ENCODE measurements around the gene ACTL6B. TPM values are rescaled to one million over a fixed set of nuclear protein-coding genes. Genes with fewer than 3 reads are reported as not detected.
"Not testable (repeated sequence)": the region's sequence is repeated elsewhere in the genome, so short reads cannot be mapped to it uniquely, and the experiment has no call there.

Gene ACTL6B
- total RNA-seq, 1 donor from 2014 or later = not detected

- no peaks in the 10 kb centered on the region for H3K36me3 ChIP-seq
- H3K4me1 Mint-ChIP-seq = no peaks in the 10 kb centered on the region
- H3K4me1 ChIP-seq = no peaks in the 10 kb centered on the region
- H3K4me2 ChIP-seq = no peak overlapping the region
- H3K27ac ChIP-seq = no peak overlapping the region
- H3K36me3 Mint-ChIP-seq = no peaks in the 10 kb centered on the region
- H2AFZ ChIP-seq (replicated peaks) = no peak overlapping the region
- peaks cover 12% of the 10 kb centered on the region for H3K79me2 ChIP-seq (ENCODE audit: low read depth)
- no peaks in the 10 kb centered on the region for H3F3A ChIP-seq (ENCODE audit: low read depth)
- H3K27me3 ChIP-seq = peaks cover 33% of the 10 kb centered on the region
- no peak overlapping the region for H3K4me3 Mint-ChIP-seq
- H3K27ac Mint-ChIP-seq = no peak overlapping the region
- peaks cover 7% of the 10 kb centered on the region for H4K20me1 ChIP-seq (ENCODE audit: low read depth)
- no peak overlapping the region for H3K4me3 ChIP-seq
- peaks cover 15% of the 10 kb centered on the region for H3K27me3 Mint-ChIP-seq (ENCODE audit: insufficient read depth, low read depth)
- no peaks in the 10 kb centered on the region for H3K9me3 Mint-ChIP-seq
- no peak for TF ChIP-seq CTCF (IDR thresholded peaks at IDR 0.05)
- TF ChIP-seq EZH2phosphoT487 (IDR thresholded peaks at IDR 0.05) = no peak
- TF ChIP-seq EZH2 (IDR thresholded peaks at IDR 0.05) = no peak
- H3K9ac ChIP-seq = no peak overlapping the region
- DNase-seq (ENCODE audit: low spot score) = no peak
- no peaks in the 10 kb centered on the region for H3K9me3 ChIP-seq (ENCODE audit: low read depth)
These were observed 13.8 kb upstream of the ACTL6B start for GRCh38 chr7:100670074-100670473.

- H3K4me2 ChIP-seq; H3K79me2 ChIP-seq (ENCODE audit: low read depth); H3K9me3 Mint-ChIP-seq; H3K9me3 ChIP-seq (ENCODE audit: low read depth); H2AFZ ChIP-seq (replicated peaks); H3K36me3 Mint-ChIP-seq; H3K27ac ChIP-seq; H3K27ac Mint-ChIP-seq; H3K36me3 ChIP-seq; H3F3A ChIP-seq (ENCODE audit: low read depth); H4K20me1 ChIP-seq (ENCODE audit: low read depth); H3K4me3 Mint-ChIP-seq; H3K4me1 Mint-ChIP-seq; DNase-seq (ENCODE audit: low spot score); H3K9ac ChIP-seq; H3K4me1 ChIP-seq; H3K4me3 ChIP-seq: not testable (repeated sequence)
- peaks cover 33% of the 10 kb centered on the region for H3K27me3 ChIP-seq
- H3K27me3 Mint-ChIP-seq (ENCODE audit: insufficient read depth, low read depth) = peaks cover 15% of the 10 kb centered on the region
These were observed 12.9 kb upstream of the ACTL6B start for GRCh38 chr7:100669106-100669505.

GRCh38 chr7:100668069-100668449, 11.8 kb upstream of the ACTL6B start:
- Histone ChIP-seq H3K27ac (no peak overlapping the region), H3K4me3 (no peak overlapping the region), H3K79me2 (ENCODE audit: low read depth) (no peaks in the 10 kb centered on the region), H4K20me1 (ENCODE audit: low read depth) (no peaks in the 10 kb centered on the region), H2AFZ (replicated peaks) (no peak overlapping the region), H3K4me1 (no peaks in the 10 kb centered on the region), H3K36me3 (no peaks in the 10 kb centered on the region), H3K4me2 (no peak overlapping the region), H3K27me3 (peaks cover 33% of the 10 kb centered on the region), H3F3A (ENCODE audit: low read depth) (no peaks in the 10 kb centered on the region), H3K9ac (no peak overlapping the region), H3K9me3 (ENCODE audit: low read depth) (no peaks in the 10 kb centered on the region)
- Mint-ChIP-seq H3K4me1 (no peaks in the 10 kb centered on the region), H3K27me3 (ENCODE audit: insufficient read depth, low read depth) (peaks cover 17% of the 10 kb centered on the region), H3K4me3 (no peak overlapping the region), H3K9me3 (no peaks in the 10 kb centered on the region), H3K27ac (no peak overlapping the region), H3K36me3 (no peaks in the 10 kb centered on the region)
- DNase-seq (ENCODE audit: low spot score) = no peak
- TF ChIP-seq EZH2phosphoT487 (IDR thresholded peaks at IDR 0.05) (no peak), EZH2 (IDR thresholded peaks at IDR 0.05) (no peak), CTCF (IDR thresholded peaks at IDR 0.05) (no peak)

- Mint-ChIP-seq H3K27me3 (ENCODE audit: insufficient read depth, low read depth) (peaks cover 16% of the 10 kb centered on the region), H3K4me3 (peak overlapping the region; percentile 66), H3K4me1 (no peaks in the 10 kb centered on the region), H3K36me3 (no peaks in the 10 kb centered on the region), H3K27ac (no peak overlapping the region), H3K9me3 (no peaks in the 10 kb centered on the region)
- Histone ChIP-seq H3F3A (ENCODE audit: low read depth) (no peaks in the 10 kb centered on the region), H2AFZ (replicated peaks) (no peak overlapping the region), H4K20me1 (ENCODE audit: low read depth) (no peaks in the 10 kb centered on the region), H3K27me3 (peaks cover 28% of the 10 kb centered on the region), H3K4me1 (no peaks in the 10 kb centered on the region), H3K4me3 (no peak overlapping the region), H3K9me3 (ENCODE audit: low read depth) (no peaks in the 10 kb centered on the region), H3K27ac (no peak overlapping the region), H3K9ac (no peak overlapping the region), H3K79me2 (ENCODE audit: low read depth) (no peaks in the 10 kb centered on the region), H3K36me3 (no peaks in the 10 kb centered on the region), H3K4me2 (no peak overlapping the region)
- TF ChIP-seq EZH2phosphoT487 (IDR thresholded peaks at IDR 0.05) (no peak), CTCF (IDR thresholded peaks at IDR 0.05) (no peak), EZH2 (IDR thresholded peaks at IDR 0.05) (no peak)
- DNase-seq (ENCODE audit: low spot score) = no peak
These were observed 11.3 kb upstream of the ACTL6B start for GRCh38 chr7:100667331-100668068.

Data from neural progenitor cell (in vitro differentiated cells).